ENCODE data around the gene UBE3C.
"Not testable (repeated sequence)": the region's sequence is repeated elsewhere in the genome, so short reads cannot be mapped to it uniquely, and the experiment has no call there.

The UBE3C gene

GRCh38 chr7:157241631-157242030 is 102.9 kb downstream of the UBE3C start:
- FAIRE-seq = no peak

- no peak for FAIRE-seq
Measured at GRCh38 chr7:157244516-157245294, 106.0 kb downstream of the UBE3C start.

- no peak for FAIRE-seq
Measured at GRCh38 chr7:157246052-157246451, 107.3 kb downstream of the UBE3C start.

GRCh38 chr7:157248659-157249058 is 109.9 kb downstream of the UBE3C start:
- FAIRE-seq = no peak

GRCh38 chr7:157250605-157251228 is 112.0 kb downstream of the UBE3C start:
- FAIRE-seq = peak; percentile 55

- FAIRE-seq = not testable (repeated sequence)
Measured at GRCh38 chr7:157251817-157252216, 113.1 kb downstream of the UBE3C start.

- FAIRE-seq = peak; percentile 72
Measured at GRCh38 chr7:157253850-157254249, 115.1 kb downstream of the UBE3C start.

- FAIRE-seq = not testable (repeated sequence)
Measured at GRCh38 chr7:157254781-157255180, 116.1 kb downstream of the UBE3C start.

GRCh38 chr7:157255201-157255606 is 116.5 kb downstream of the UBE3C start:
- no peak for FAIRE-seq

- FAIRE-seq = no peak
Measured at GRCh38 chr7:157263156-157263555, 124.4 kb downstream of the UBE3C start.

- FAIRE-seq = no peak
Measured at GRCh38 chr7:157265051-157265450, 126.3 kb downstream of the UBE3C start.

GRCh38 chr7:157266272-157266671 is 127.5 kb downstream of the UBE3C start:
- FAIRE-seq = no peak

- no peak for FAIRE-seq
Measured at GRCh38 chr7:157267516-157267915, 128.8 kb downstream of the UBE3C start.

GRCh38 chr7:157267956-157268355 is 129.2 kb downstream of the UBE3C start:
- FAIRE-seq = no peak

- FAIRE-seq = no peak
Measured at GRCh38 chr7:157268540-157268939, 129.8 kb downstream of the UBE3C start.

- FAIRE-seq = no peak
Measured at GRCh38 chr7:157269341-157270059, 130.8 kb downstream of the UBE3C start.

GRCh38 chr7:157270060-157270444 is 131.3 kb downstream of the UBE3C start:
- FAIRE-seq = no peak

- FAIRE-seq = no peak
Measured at GRCh38 chr7:157271315-157271990, 132.7 kb downstream of the UBE3C start.

GRCh38 chr7:157271991-157272324 is 133.2 kb downstream of the UBE3C start:
- no peak for FAIRE-seq

- FAIRE-seq = no peak
Measured at GRCh38 chr7:157272351-157273207, 133.9 kb downstream of the UBE3C start.

GRCh38 chr7:157273208-157274093 is 134.7 kb downstream of the UBE3C start:
- no peak for FAIRE-seq

All from islet of Langerhans (tissue), 1 donor.